Chondrocyte (in vitro differentiated cells): Measurements from ENCODE around the gene RNU7-1. TPM values are rescaled to one million over a fixed set of nuclear protein-coding genes. Genes with fewer than 3 reads are reported as not detected.

Experiments
- DNase-seq: peaks from one replicate; pipeline ENCODE4 v3.0.0; 2021; ENCODE audit warnings: mixed read lengths, low spot score
- H3K27ac Mint-ChIP-seq: one replicate; pipeline ENCODE4 v1.8.0; 2021; ENCODE audit warnings: mild to moderate bottlenecking, moderate library complexity, mixed read lengths; ENCODE audit not compliant: unreplicated experiment
- H3K27me3 Mint-ChIP-seq: 2 replicates; pipeline ENCODE4 v1.8.0; 2021; ENCODE audit warnings: low read depth, mixed read lengths
- H3K36me3 Mint-ChIP-seq: 2 replicates; pipeline ENCODE4 v1.8.0; 2021; ENCODE audit warnings: low read depth, mixed read lengths
- H3K4me1 Mint-ChIP-seq: 2 replicates; pipeline ENCODE4 v1.8.0; 2021; ENCODE audit warnings: low read depth, mild to moderate bottlenecking, mixed read lengths
- H3K4me3 Mint-ChIP-seq: one replicate; pipeline ENCODE4 v1.8.0; 2021; ENCODE audit warnings: mild to moderate bottlenecking, moderate library complexity, mixed read lengths; ENCODE audit not compliant: unreplicated experiment
- H3K9me3 Mint-ChIP-seq: 2 replicates; pipeline ENCODE4 v1.8.0; 2021; ENCODE audit warnings: low read depth, mixed read lengths
- total RNA-seq: library from RNA; stranded (reverse); gene quantifications from 3 replicates; pipeline ENCODE4 v1.2.1, GENCODE V29; 2021
- TF ChIP-seq, protein P1 (sequence below): fragments of 200-600 bp; sonication (generic); IDR thresholded peaks from 2 replicates; pipeline ENCODE4 v1.5.0; 2021; ENCODE audit warnings: antibody characterized with exemption, mild to moderate bottlenecking, moderate library complexity

The RNU7-1 gene
- total RNA-seq, 1 donor from 2014 or later: not detected

- Mint-ChIP-seq H3K27ac (no peak overlapping the region), H3K36me3 (peaks cover 22% of the 10 kb centered on the region)
- TF ChIP-seq, protein P1, sequence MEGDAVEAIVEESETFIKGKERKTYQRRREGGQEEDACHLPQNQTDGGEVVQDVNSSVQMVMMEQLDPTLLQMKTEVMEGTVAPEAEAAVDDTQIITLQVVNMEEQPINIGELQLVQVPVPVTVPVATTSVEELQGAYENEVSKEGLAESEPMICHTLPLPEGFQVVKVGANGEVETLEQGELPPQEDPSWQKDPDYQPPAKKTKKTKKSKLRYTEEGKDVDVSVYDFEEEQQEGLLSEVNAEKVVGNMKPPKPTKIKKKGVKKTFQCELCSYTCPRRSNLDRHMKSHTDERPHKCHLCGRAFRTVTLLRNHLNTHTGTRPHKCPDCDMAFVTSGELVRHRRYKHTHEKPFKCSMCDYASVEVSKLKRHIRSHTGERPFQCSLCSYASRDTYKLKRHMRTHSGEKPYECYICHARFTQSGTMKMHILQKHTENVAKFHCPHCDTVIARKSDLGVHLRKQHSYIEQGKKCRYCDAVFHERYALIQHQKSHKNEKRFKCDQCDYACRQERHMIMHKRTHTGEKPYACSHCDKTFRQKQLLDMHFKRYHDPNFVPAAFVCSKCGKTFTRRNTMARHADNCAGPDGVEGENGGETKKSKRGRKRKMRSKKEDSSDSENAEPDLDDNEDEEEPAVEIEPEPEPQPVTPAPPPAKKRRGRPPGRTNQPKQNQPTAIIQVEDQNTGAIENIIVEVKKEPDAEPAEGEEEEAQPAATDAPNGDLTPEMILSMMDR: no peak
Measured at GRCh38 chr12:6977653-6978052, 34.0 kb downstream of the RNU7-1 start.

GRCh38 chr12:6978188-6978587 is 34.6 kb downstream of the RNU7-1 start:
- TF ChIP-seq, protein P1: no peak
- H3K4me3 Mint-ChIP-seq: no peak overlapping the region
- H3K27ac Mint-ChIP-seq: no peak overlapping the region
- no peaks in the 10 kb centered on the region for H3K4me1 Mint-ChIP-seq
- peaks cover 22% of the 10 kb centered on the region for H3K36me3 Mint-ChIP-seq
- no peak for DNase-seq
- H3K27me3 Mint-ChIP-seq: no peaks in the 10 kb centered on the region
- no peaks in the 10 kb centered on the region for H3K9me3 Mint-ChIP-seq

More at GRCh38 chr12:6977653-6978052, 34.0 kb downstream of the RNU7-1 start:
- no peaks in the 10 kb centered on the region for H3K27me3 Mint-ChIP-seq
- no peak for DNase-seq
- no peaks in the 10 kb centered on the region for H3K9me3 Mint-ChIP-seq
- H3K4me3 Mint-ChIP-seq: no peak overlapping the region
- peaks cover 1% of the 10 kb centered on the region for H3K4me1 Mint-ChIP-seq

- H3K4me1 Mint-ChIP-seq: no peaks in the 10 kb centered on the region
- H3K4me3 Mint-ChIP-seq: no peak overlapping the region
- H3K9me3 Mint-ChIP-seq: no peaks in the 10 kb centered on the region
- DNase-seq: no peak
- TF ChIP-seq, protein P1: no peak
- peaks cover 22% of the 10 kb centered on the region for H3K36me3 Mint-ChIP-seq
- H3K27ac Mint-ChIP-seq: no peak overlapping the region
- H3K27me3 Mint-ChIP-seq: no peaks in the 10 kb centered on the region
Measured at GRCh38 chr12:6978611-6979011, 35.0 kb downstream of the RNU7-1 start.

- no peak overlapping the region for H3K27ac Mint-ChIP-seq
- H3K4me1 Mint-ChIP-seq: no peaks in the 10 kb centered on the region
- no peaks in the 10 kb centered on the region for H3K9me3 Mint-ChIP-seq
- DNase-seq: no peak
- peaks cover 22% of the 10 kb centered on the region for H3K36me3 Mint-ChIP-seq
- H3K27me3 Mint-ChIP-seq: no peaks in the 10 kb centered on the region
- TF ChIP-seq, protein P1: no peak
- no peak overlapping the region for H3K4me3 Mint-ChIP-seq
Measured at GRCh38 chr12:6979021-6979420, 35.4 kb downstream of the RNU7-1 start.

- H3K36me3 Mint-ChIP-seq: peaks cover 22% of the 10 kb centered on the region
- H3K9me3 Mint-ChIP-seq: no peaks in the 10 kb centered on the region
- no peak for DNase-seq
- H3K4me1 Mint-ChIP-seq: no peaks in the 10 kb centered on the region
- no peak overlapping the region for H3K27ac Mint-ChIP-seq
- H3K27me3 Mint-ChIP-seq: no peaks in the 10 kb centered on the region
- TF ChIP-seq, protein P1: no peak
- no peak overlapping the region for H3K4me3 Mint-ChIP-seq
Measured at GRCh38 chr12:6979453-6979852, 35.8 kb downstream of the RNU7-1 start.
